ENCODE measurements around the gene PRR18.

DNA sequence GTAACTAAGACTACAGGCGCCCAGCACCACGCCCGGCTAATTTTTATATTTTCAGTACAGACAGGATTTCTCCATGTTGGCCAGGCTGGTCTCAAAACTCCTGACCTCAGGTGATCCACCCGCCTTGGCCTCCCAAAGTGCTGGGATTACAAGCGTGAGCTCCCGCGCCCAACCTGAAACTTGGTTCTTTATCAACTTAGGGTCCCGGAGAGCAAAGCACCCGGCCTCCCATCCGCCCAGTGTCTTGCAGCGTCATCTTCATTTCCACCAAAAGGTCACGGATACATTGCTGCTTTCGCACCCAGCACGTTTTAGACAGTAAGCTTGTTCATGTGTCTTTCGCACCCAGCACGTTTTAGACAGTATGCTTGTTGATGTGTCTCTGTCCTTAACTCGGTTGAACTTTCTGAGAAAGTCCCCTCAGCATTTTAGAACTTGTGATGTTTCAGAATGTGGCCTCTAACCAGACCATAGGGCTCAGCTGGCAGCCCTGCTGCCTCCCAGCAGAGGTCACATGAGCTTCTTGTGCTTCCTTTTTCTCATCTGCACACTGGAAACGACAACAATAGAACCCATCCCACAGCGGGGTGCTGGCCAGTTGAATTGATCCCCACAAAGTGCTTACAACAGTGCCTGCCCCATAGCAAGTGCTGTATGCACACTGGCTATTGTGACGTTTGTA lies 48.8 kb downstream of the PRR18 start:
- TF ChIP-seq, protein P1, sequence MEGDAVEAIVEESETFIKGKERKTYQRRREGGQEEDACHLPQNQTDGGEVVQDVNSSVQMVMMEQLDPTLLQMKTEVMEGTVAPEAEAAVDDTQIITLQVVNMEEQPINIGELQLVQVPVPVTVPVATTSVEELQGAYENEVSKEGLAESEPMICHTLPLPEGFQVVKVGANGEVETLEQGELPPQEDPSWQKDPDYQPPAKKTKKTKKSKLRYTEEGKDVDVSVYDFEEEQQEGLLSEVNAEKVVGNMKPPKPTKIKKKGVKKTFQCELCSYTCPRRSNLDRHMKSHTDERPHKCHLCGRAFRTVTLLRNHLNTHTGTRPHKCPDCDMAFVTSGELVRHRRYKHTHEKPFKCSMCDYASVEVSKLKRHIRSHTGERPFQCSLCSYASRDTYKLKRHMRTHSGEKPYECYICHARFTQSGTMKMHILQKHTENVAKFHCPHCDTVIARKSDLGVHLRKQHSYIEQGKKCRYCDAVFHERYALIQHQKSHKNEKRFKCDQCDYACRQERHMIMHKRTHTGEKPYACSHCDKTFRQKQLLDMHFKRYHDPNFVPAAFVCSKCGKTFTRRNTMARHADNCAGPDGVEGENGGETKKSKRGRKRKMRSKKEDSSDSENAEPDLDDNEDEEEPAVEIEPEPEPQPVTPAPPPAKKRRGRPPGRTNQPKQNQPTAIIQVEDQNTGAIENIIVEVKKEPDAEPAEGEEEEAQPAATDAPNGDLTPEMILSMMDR (IDR thresholded peaks at IDR 0.05): no peak
- no peak for TF ChIP-seq POLR2AphosphoS5 (IDR thresholded peaks at IDR 0.05; ENCODE audit: low read depth, low read length)
- TF ChIP-seq, protein P2, sequence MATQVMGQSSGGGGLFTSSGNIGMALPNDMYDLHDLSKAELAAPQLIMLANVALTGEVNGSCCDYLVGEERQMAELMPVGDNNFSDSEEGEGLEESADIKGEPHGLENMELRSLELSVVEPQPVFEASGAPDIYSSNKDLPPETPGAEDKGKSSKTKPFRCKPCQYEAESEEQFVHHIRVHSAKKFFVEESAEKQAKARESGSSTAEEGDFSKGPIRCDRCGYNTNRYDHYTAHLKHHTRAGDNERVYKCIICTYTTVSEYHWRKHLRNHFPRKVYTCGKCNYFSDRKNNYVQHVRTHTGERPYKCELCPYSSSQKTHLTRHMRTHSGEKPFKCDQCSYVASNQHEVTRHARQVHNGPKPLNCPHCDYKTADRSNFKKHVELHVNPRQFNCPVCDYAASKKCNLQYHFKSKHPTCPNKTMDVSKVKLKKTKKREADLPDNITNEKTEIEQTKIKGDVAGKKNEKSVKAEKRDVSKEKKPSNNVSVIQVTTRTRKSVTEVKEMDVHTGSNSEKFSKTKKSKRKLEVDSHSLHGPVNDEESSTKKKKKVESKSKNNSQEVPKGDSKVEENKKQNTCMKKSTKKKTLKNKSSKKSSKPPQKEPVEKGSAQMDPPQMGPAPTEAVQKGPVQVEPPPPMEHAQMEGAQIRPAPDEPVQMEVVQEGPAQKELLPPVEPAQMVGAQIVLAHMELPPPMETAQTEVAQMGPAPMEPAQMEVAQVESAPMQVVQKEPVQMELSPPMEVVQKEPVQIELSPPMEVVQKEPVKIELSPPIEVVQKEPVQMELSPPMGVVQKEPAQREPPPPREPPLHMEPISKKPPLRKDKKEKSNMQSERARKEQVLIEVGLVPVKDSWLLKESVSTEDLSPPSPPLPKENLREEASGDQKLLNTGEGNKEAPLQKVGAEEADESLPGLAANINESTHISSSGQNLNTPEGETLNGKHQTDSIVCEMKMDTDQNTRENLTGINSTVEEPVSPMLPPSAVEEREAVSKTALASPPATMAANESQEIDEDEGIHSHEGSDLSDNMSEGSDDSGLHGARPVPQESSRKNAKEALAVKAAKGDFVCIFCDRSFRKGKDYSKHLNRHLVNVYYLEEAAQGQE (IDR thresholded peaks at IDR 0.05; ENCODE audit: insufficient read depth in 1 of 2, low read depth in 2 of 2, low read length in 1 of 2): no peak
- no peak for TF ChIP-seq TCF7L2 (IDR thresholded peaks at IDR 0.05; ENCODE audit: low read depth, low read length)
- TF ChIP-seq SIN3A (IDR thresholded peaks at IDR 0.05; ENCODE audit: borderline replicate concordance, insufficient read depth, low read depth, low read length): no peak
